ENCODE measurements around the gene CORO2B.
"Not testable (repeated sequence)": the region's sequence is repeated elsewhere in the genome, so short reads cannot be mapped to it uniquely, and the experiment has no call there.

The CORO2B gene

GRCh38 chr15:68739390-68740080 is 160.7 kb downstream of the CORO2B start:
- Histone ChIP-seq H3K4me2 (ENCODE audit: low read length) (no peak overlapping the region), H3K9ac (ENCODE audit: low read depth, low read length) (no peak overlapping the region), H3K4me1 (ENCODE audit: control insufficient read depth, insufficient read depth, low read length) (no peaks in the 10 kb centered on the region), H3K4me3 (ENCODE audit: low read length) (no peak overlapping the region), H3K36me3 (ENCODE audit: insufficient read depth, low read length) (no peaks in the 10 kb centered on the region), H3K9me3 (replicated peaks; ENCODE audit: low read length) (no peaks in the 10 kb centered on the region), H3K27me3 (ENCODE audit: control insufficient read depth, insufficient read depth, low read length) (peaks cover 27% of the 10 kb centered on the region)

GRCh38 chr15:68743256-68743655 is 164.5 kb downstream of the CORO2B start:
- Histone ChIP-seq H3K4me2 (ENCODE audit: low read length) (no peak overlapping the region), H3K4me3 (ENCODE audit: low read length) (no peak overlapping the region), H3K36me3 (ENCODE audit: insufficient read depth, low read length) (no peaks in the 10 kb centered on the region), H3K9me3 (replicated peaks; ENCODE audit: low read length) (no peaks in the 10 kb centered on the region), H3K27me3 (ENCODE audit: control insufficient read depth, insufficient read depth, low read length) (peaks cover 12% of the 10 kb centered on the region), H3K9ac (ENCODE audit: low read depth, low read length) (no peak overlapping the region), H3K4me1 (ENCODE audit: control insufficient read depth, insufficient read depth, low read length) (no peaks in the 10 kb centered on the region)

- H3K4me2 ChIP-seq (ENCODE audit: low read length), result no peak overlapping the region
- no peak overlapping the region for H3K9ac ChIP-seq (ENCODE audit: low read depth, low read length)
Measured at GRCh38 chr15:68749365-68749764, 170.6 kb downstream of the CORO2B start.

GRCh38 chr15:68749793-68750192 is 171.0 kb downstream of the CORO2B start:
- Histone ChIP-seq H3K9me3 (replicated peaks; ENCODE audit: low read length) (no peaks in the 10 kb centered on the region), H3K4me1 (ENCODE audit: control insufficient read depth, insufficient read depth, low read length) (no peaks in the 10 kb centered on the region), H3K27me3 (ENCODE audit: control insufficient read depth, insufficient read depth, low read length) (peaks cover 14% of the 10 kb centered on the region), H3K9ac (ENCODE audit: low read depth, low read length) (no peak overlapping the region), H3K36me3 (ENCODE audit: insufficient read depth, low read length) (no peaks in the 10 kb centered on the region), H3K4me2 (ENCODE audit: low read length) (no peak overlapping the region), H3K4me3 (ENCODE audit: low read length) (no peak overlapping the region)

More at GRCh38 chr15:68749365-68749764, 170.6 kb downstream of the CORO2B start:
- Histone ChIP-seq H3K36me3 (ENCODE audit: insufficient read depth, low read length) (no peaks in the 10 kb centered on the region), H3K4me3 (ENCODE audit: low read length) (no peak overlapping the region), H3K27me3 (ENCODE audit: control insufficient read depth, insufficient read depth, low read length) (peaks cover 13% of the 10 kb centered on the region), H3K4me1 (ENCODE audit: control insufficient read depth, insufficient read depth, low read length) (no peaks in the 10 kb centered on the region), H3K9me3 (replicated peaks; ENCODE audit: low read length) (no peaks in the 10 kb centered on the region)

- Histone ChIP-seq H3K4me3 (ENCODE audit: low read length) (no peak overlapping the region), H3K4me1 (ENCODE audit: control insufficient read depth, insufficient read depth, low read length) (no peaks in the 10 kb centered on the region), H3K9me3 (replicated peaks; ENCODE audit: low read length) (no peaks in the 10 kb centered on the region), H3K27me3 (ENCODE audit: control insufficient read depth, insufficient read depth, low read length) (peaks cover 26% of the 10 kb centered on the region), H3K36me3 (ENCODE audit: insufficient read depth, low read length) (no peaks in the 10 kb centered on the region), H3K9ac (ENCODE audit: low read depth, low read length) (no peak overlapping the region), H3K4me2 (ENCODE audit: low read length) (no peak overlapping the region)
Measured at GRCh38 chr15:68751622-68752021, 172.8 kb downstream of the CORO2B start.

GRCh38 chr15:68755731-68756130 is 176.9 kb downstream of the CORO2B start:
- no peaks in the 10 kb centered on the region for H3K4me1 ChIP-seq (ENCODE audit: control insufficient read depth, insufficient read depth, low read length)

GRCh38 chr15:68759982-68760579 is 181.3 kb downstream of the CORO2B start:
- H3K27me3 ChIP-seq (ENCODE audit: control insufficient read depth, insufficient read depth, low read length), result peaks cover 12% of the 10 kb centered on the region
- not testable (repeated sequence) for H3K9ac ChIP-seq (ENCODE audit: low read depth, low read length); H3K4me3 ChIP-seq (ENCODE audit: low read length); H3K36me3 ChIP-seq (ENCODE audit: insufficient read depth, low read length); H3K4me2 ChIP-seq (ENCODE audit: low read length); H3K9me3 ChIP-seq (replicated peaks; ENCODE audit: low read length); H3K4me1 ChIP-seq (ENCODE audit: control insufficient read depth, insufficient read depth, low read length)

More at GRCh38 chr15:68755731-68756130, 176.9 kb downstream of the CORO2B start:
- Histone ChIP-seq H3K4me3 (ENCODE audit: low read length) (no peak overlapping the region), H3K4me2 (ENCODE audit: low read length) (no peak overlapping the region), H3K9ac (ENCODE audit: low read depth, low read length) (no peak overlapping the region), H3K36me3 (ENCODE audit: insufficient read depth, low read length) (no peaks in the 10 kb centered on the region), H3K27me3 (ENCODE audit: control insufficient read depth, insufficient read depth, low read length) (peaks cover 13% of the 10 kb centered on the region), H3K9me3 (replicated peaks; ENCODE audit: low read length) (no peaks in the 10 kb centered on the region)

GRCh38 chr15:68763063-68763462 is 184.3 kb downstream of the CORO2B start:
- Histone ChIP-seq H3K36me3 (ENCODE audit: insufficient read depth, low read length) (no peaks in the 10 kb centered on the region), H3K9me3 (replicated peaks; ENCODE audit: low read length) (no peaks in the 10 kb centered on the region), H3K4me2 (ENCODE audit: low read length) (no peak overlapping the region), H3K9ac (ENCODE audit: low read depth, low read length) (no peak overlapping the region), H3K4me3 (ENCODE audit: low read length) (no peak overlapping the region), H3K27me3 (ENCODE audit: control insufficient read depth, insufficient read depth, low read length) (peaks cover 3% of the 10 kb centered on the region), H3K4me1 (ENCODE audit: control insufficient read depth, insufficient read depth, low read length) (no peaks in the 10 kb centered on the region)

- no peaks in the 10 kb centered on the region for H3K36me3 ChIP-seq (ENCODE audit: insufficient read depth, low read length)
- no peak overlapping the region for H3K4me2 ChIP-seq (ENCODE audit: low read length)
- H3K4me1 ChIP-seq (ENCODE audit: control insufficient read depth, insufficient read depth, low read length), result peaks cover 7% of the 10 kb centered on the region
- no peak overlapping the region for H3K9ac ChIP-seq (ENCODE audit: low read depth, low read length)
- no peak overlapping the region for H3K4me3 ChIP-seq (ENCODE audit: low read length)
- H3K9me3 ChIP-seq (replicated peaks; ENCODE audit: low read length), result no peaks in the 10 kb centered on the region
- peaks cover 3% of the 10 kb centered on the region for H3K27me3 ChIP-seq (ENCODE audit: control insufficient read depth, insufficient read depth, low read length)
Measured at GRCh38 chr15:68764090-68764489, 185.3 kb downstream of the CORO2B start.

- Histone ChIP-seq H3K36me3 (ENCODE audit: insufficient read depth, low read length) (no peaks in the 10 kb centered on the region), H3K4me3 (ENCODE audit: low read length) (no peak overlapping the region), H3K27me3 (ENCODE audit: control insufficient read depth, insufficient read depth, low read length) (peaks cover 3% of the 10 kb centered on the region), H3K4me1 (ENCODE audit: control insufficient read depth, insufficient read depth, low read length) (peaks cover 7% of the 10 kb centered on the region), H3K9ac (ENCODE audit: low read depth, low read length) (no peak overlapping the region), H3K4me2 (ENCODE audit: low read length) (no peak overlapping the region), H3K9me3 (replicated peaks; ENCODE audit: low read length) (no peaks in the 10 kb centered on the region)
Measured at GRCh38 chr15:68765602-68766368, 187.0 kb downstream of the CORO2B start.

GRCh38 chr15:68767833-68768232 is 189.0 kb downstream of the CORO2B start:
- H3K4me2 ChIP-seq (ENCODE audit: low read length), result no peak overlapping the region
- H3K9ac ChIP-seq (ENCODE audit: low read depth, low read length), result no peak overlapping the region
- H3K4me1 ChIP-seq (ENCODE audit: control insufficient read depth, insufficient read depth, low read length), result peaks cover 7% of the 10 kb centered on the region

More at GRCh38 chr15:68767833-68768232, 189.0 kb downstream of the CORO2B start:
- Histone ChIP-seq H3K36me3 (ENCODE audit: insufficient read depth, low read length) (no peaks in the 10 kb centered on the region), H3K9me3 (replicated peaks; ENCODE audit: low read length) (no peaks in the 10 kb centered on the region), H3K4me3 (ENCODE audit: low read length) (no peak overlapping the region), H3K27me3 (ENCODE audit: control insufficient read depth, insufficient read depth, low read length) (peaks cover 7% of the 10 kb centered on the region)
